Parathyroid adenoma (tissue), 2 donors: Measurements from ENCODE around the gene CIB2.

ENCODE experiments used
- H2AFZ ChIP-seq: fragments of 300-600 bp; sonication (generic); one replicate; pipeline ENCODE4 v1.7.0; 2017; ENCODE audit warnings: antibody characterized with exemption, mild to moderate bottlenecking
- H3K27ac ChIP-seq: fragments of 300-600 bp; sonication (generic); one replicate; pipeline ENCODE4 v1.7.0; 2017
- H3K27me3 ChIP-seq: fragments of 300-600 bp; sonication (generic); one replicate; pipeline ENCODE4 v1.7.0; 2017; ENCODE audit warnings: low read length; ENCODE audit not compliant: control insufficient read depth, insufficient read depth
- H3K36me3 ChIP-seq: fragments of 300-600 bp; sonication (generic); one replicate; pipeline ENCODE4 v1.7.0; 2017; ENCODE audit warnings: low read length; ENCODE audit not compliant: control insufficient read depth, insufficient read depth
- H3K4me1 ChIP-seq: fragments of 300-600 bp; sonication (generic); one replicate; pipeline ENCODE4 v1.7.0; 2017; ENCODE audit warnings: control low read depth
- H3K4me2 ChIP-seq: fragments of 300-600 bp; sonication (generic); one replicate; pipeline ENCODE4 v1.7.0; 2017; ENCODE audit warnings: low read length
- H3K4me3 ChIP-seq: fragments of 300-600 bp; sonication (generic); one replicate; pipeline ENCODE4 v1.7.0; 2017; ENCODE audit warnings: low read depth, low read length
- H3K79me2 ChIP-seq: fragments of 300-600 bp; sonication (generic); one replicate; pipeline ENCODE4 v1.7.0; 2017; ENCODE audit warnings: control low read depth
- H3K9ac ChIP-seq: fragments of 300-600 bp; sonication (generic); one replicate; pipeline ENCODE4 v1.7.0; 2017; ENCODE audit warnings: mild to moderate bottlenecking
- H3K9me3 ChIP-seq: fragments of 300-600 bp; sonication (generic); one replicate; pipeline ENCODE4 v1.7.0; 2017; ENCODE audit warnings: low read length; ENCODE audit not compliant: control insufficient read depth
- TF ChIP-seq, protein P1 (sequence below): fragments of 300-600 bp; sonication (generic); IDR thresholded peaks from one replicate; pipeline ENCODE4 v1.7.0; 2017; ENCODE audit warnings: antibody characterized with exemption, mild to moderate bottlenecking
- donor health status: primary hyperparathyroidism.

CIB2 gene

GRCh38 chr15:78147566-78147965 is 16.3 kb upstream of the CIB2 start:
- Histone ChIP-seq H3K27ac (no peak overlapping the region), H3K4me2 (no peak overlapping the region), H2AFZ (no peak overlapping the region), H3K4me3 (no peak overlapping the region), H3K27me3 (no peaks in the 10 kb centered on the region), H3K9ac (no peak overlapping the region), H3K4me1 (no peaks in the 10 kb centered on the region), H3K9me3 (no peaks in the 10 kb centered on the region), H3K36me3 (no peaks in the 10 kb centered on the region), H3K79me2 (peaks cover 6% of the 10 kb centered on the region)
- TF ChIP-seq, protein P1, sequence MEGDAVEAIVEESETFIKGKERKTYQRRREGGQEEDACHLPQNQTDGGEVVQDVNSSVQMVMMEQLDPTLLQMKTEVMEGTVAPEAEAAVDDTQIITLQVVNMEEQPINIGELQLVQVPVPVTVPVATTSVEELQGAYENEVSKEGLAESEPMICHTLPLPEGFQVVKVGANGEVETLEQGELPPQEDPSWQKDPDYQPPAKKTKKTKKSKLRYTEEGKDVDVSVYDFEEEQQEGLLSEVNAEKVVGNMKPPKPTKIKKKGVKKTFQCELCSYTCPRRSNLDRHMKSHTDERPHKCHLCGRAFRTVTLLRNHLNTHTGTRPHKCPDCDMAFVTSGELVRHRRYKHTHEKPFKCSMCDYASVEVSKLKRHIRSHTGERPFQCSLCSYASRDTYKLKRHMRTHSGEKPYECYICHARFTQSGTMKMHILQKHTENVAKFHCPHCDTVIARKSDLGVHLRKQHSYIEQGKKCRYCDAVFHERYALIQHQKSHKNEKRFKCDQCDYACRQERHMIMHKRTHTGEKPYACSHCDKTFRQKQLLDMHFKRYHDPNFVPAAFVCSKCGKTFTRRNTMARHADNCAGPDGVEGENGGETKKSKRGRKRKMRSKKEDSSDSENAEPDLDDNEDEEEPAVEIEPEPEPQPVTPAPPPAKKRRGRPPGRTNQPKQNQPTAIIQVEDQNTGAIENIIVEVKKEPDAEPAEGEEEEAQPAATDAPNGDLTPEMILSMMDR, result no peak

DNA sequence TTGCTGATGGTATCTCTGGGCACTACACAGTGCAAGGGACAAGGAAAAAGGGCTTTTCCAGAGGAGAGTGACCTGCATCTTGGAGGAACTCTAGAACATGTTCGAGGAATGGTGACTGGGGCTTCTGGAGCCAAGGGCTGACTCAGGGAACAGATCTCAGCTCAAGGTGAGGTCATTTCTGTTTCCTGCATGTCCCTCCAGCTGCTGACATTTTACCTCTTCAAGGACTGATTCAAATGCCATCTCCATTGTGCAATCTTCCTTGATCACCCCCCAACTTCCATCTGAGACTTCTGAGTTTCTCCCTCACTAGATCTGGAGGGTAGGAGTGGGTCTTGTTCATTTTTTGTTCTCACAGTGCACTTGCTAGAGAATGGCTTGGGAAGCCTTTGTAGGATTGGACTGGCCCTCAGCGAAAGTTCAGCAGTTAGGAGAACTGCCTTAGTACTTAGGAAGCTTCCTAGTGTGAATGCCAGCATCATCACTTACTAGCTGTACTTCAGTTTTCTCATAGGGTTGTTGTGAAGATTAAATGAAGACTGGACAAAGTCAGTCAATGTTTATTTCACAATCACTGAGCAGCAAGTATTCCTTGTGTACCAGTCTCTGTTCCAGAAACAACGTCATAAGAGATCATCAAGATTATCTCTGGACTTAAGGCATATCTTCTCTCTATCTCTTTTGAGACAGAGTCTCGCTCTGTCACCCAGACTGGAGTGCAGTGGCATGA is 15.3 kb upstream of the CIB2 start:
- Histone ChIP-seq H3K4me3 (no peak overlapping the region), H3K9ac (no peak overlapping the region), H3K27me3 (no peaks in the 10 kb centered on the region), H3K4me2 (no peak overlapping the region), H3K4me1 (no peaks in the 10 kb centered on the region), H3K27ac (no peak overlapping the region), H2AFZ (no peak overlapping the region), H3K9me3 (no peaks in the 10 kb centered on the region), H3K36me3 (no peaks in the 10 kb centered on the region), H3K79me2 (peaks cover 6% of the 10 kb centered on the region)
- TF ChIP-seq, protein P1, result no peak

DNA sequence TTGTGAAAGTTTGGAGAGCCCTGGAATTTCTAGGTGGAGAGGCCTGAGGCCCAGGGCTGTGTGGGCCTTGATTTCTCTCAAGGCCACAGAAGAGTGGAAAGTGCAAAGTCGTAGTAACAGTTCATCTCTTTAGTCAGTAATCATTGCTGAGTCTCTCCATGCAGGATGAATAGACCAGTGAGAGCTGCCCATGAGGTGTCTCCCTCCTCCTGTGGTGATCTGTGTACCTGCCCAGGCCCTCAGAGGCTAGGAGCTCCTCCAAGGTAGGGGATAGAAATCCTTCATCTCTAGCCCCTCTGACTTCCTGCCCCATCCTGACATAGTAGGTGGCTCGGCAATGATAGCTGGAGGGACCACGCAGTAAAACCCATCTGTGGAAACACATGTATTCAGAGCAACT is 11.1 kb upstream of the CIB2 start:
- TF ChIP-seq, protein P1, result no peak
- Histone ChIP-seq H3K36me3 (no peaks in the 10 kb centered on the region), H2AFZ (no peak overlapping the region), H3K4me2 (no peak overlapping the region), H3K9ac (no peak overlapping the region), H3K79me2 (no peaks in the 10 kb centered on the region), H3K27me3 (no peaks in the 10 kb centered on the region), H3K9me3 (no peaks in the 10 kb centered on the region), H3K4me3 (no peak overlapping the region), H3K27ac (no peak overlapping the region), H3K4me1 (no peaks in the 10 kb centered on the region)

GRCh38 chr15:78140292-78140691 is 9.0 kb upstream of the CIB2 start:
- Histone ChIP-seq H3K4me3 (no peak overlapping the region), H3K36me3 (no peaks in the 10 kb centered on the region), H3K79me2 (no peaks in the 10 kb centered on the region), H3K27ac (no peak overlapping the region), H2AFZ (no peak overlapping the region), H3K4me1 (no peaks in the 10 kb centered on the region), H3K27me3 (no peaks in the 10 kb centered on the region), H3K9ac (no peak overlapping the region), H3K4me2 (no peak overlapping the region), H3K9me3 (no peaks in the 10 kb centered on the region)
- TF ChIP-seq, protein P1, result no peak

DNA sequence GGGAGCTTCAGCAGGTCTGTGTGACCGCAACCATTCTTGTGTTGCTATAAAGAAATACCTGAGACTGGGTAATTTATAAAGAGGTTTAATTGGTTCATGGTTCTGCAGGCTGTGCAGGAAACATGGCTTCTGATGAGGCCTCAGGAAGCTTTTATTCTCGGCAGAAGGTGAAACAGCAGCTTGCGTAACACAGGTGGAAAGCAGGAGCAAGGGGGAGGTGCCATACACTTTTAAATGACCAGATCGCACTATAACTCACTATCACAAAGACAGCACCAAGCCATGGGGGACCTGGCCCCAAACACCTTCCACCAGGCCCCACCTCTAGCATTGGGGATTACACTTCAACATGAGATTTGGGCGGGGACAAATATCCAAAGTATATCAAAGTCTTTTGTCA is 8.3 kb upstream of the CIB2 start:
- Histone ChIP-seq H3K4me3 (no peak overlapping the region), H3K27ac (no peak overlapping the region), H3K4me1 (no peaks in the 10 kb centered on the region), H3K9me3 (no peaks in the 10 kb centered on the region), H3K9ac (no peak overlapping the region), H2AFZ (no peak overlapping the region), H3K36me3 (no peaks in the 10 kb centered on the region), H3K79me2 (no peaks in the 10 kb centered on the region), H3K27me3 (no peaks in the 10 kb centered on the region), H3K4me2 (no peak overlapping the region)
- TF ChIP-seq, protein P1, result no peak
